GM19463 (cell line): ENCODE data around the gene CADPS2.

Experiments used
- ATAC-seq: cut with Tn5 transposase; IDR thresholded peaks from one replicate; pipeline ENCODE4 v1.9.1; 2021; ENCODE audit warnings: mild to moderate bottlenecking, moderate library complexity; ENCODE audit not compliant: unreplicated experiment

The CADPS2 gene

GRCh38 chr7:122544463-122544862 is 341.8 kb downstream of the CADPS2 start:
- ATAC-seq = peak; percentile 90

DNA sequence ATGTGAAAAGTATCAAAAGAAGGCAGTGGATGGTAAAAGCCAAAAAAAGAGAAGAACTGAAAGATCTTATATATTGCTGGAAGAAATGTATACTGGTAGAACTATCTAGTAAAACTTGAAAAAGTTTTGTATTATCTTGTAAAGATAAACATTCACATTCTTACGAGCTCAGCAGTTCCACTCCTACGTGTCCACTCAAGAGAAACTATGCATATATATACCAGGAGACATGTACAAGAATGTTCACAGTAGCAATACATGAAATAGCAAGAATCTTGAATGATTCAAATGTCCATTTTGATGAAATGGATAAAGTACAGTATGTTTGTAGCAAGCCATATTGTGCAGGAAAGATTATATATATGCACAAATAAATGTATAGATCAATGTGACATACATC is 342.4 kb downstream of the CADPS2 start:
- no peak for ATAC-seq

DNA sequence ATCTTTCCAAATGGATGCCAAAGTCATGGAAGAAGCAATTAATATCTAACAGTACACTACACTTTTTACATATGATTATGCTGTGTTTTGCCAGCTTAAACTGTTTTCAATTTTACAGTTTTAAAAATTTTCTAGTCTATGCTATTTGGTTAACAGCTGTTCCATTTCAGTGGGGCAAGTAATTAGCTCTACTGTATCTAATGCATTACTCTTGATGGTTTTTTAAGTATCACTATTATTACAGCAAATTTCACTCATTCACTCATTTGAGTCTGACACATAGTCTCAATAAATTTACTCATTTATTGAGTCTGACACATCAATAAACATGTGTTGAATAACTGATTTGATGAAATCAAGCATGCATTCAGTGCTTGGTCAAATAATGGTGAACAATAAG is 343.1 kb downstream of the CADPS2 start:
- no peak for ATAC-seq

DNA sequence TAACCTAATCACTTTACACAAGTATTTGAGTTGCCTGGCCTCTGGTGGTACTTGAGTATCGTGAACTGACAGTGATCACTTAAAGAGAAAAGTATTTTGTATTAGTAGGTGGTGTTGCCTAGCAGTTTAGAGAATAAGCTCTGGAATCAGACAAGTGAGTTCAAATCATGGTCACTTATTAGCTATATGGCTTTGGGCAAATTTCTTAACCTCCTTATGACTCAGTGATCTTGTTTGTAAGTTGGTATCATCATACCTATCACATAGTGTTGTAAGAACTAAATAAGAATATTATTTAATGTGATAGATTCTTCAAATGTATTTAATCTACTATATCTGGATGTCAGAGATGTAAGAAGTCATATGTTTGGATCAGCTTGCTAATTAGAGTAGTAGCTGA is 351.2 kb downstream of the CADPS2 start:
- ATAC-seq = no peak

GRCh38 chr7:122532406-122533269 is 353.6 kb downstream of the CADPS2 start:
- no peak for ATAC-seq

DNA sequence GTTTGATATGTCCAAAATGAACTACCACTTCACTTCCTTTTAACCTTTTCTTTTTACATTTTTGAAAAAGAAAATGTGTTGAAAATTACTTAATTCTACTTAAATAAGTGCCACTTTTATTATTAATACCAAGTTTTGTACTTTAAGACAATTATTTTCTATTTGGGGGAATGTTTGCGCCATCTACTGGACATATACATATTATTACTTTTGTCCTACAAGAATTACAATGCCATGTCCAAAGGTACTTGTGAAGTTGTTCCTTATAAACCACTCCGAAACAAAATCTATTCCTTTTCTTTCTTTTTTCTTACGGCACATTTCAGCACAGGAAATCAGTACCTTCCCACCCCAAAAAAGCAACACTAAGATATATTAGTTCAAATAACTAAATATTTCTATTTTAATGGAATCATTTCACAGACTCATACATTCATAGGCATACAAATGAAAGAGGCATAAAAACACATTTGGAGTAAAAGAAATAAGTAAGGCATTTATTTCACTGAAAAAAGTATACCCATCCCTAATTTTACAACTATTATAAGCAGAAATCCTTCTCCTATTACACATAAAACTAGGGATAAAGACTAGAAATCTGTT is 357.3 kb downstream of the CADPS2 start:
- ATAC-seq = no peak

- no peak for ATAC-seq
Measured at GRCh38 chr7:122525355-122525754, 360.9 kb downstream of the CADPS2 start.

DNA sequence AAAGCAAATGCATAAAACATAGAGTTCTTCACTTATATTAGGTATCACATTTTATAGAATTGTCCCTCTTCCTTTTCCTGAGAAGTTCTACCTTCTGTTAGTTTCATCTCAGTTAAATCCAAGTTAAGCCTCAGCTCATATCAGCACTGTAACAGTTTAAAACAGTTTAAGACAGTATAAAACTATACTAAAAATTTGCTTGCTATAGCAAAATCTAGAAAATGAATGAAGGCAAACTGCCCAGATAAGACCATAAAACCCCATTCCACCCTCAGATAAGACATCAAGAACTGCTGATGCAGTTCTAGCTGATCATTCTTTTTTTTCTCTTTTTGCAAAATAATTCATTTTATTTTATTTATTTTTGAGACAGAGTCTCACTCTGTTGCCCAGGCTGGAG is 364.5 kb downstream of the CADPS2 start:
- no peak for ATAC-seq

- ATAC-seq = no peak
Measured at GRCh38 chr7:122520971-122521555, 365.2 kb downstream of the CADPS2 start.

DNA sequence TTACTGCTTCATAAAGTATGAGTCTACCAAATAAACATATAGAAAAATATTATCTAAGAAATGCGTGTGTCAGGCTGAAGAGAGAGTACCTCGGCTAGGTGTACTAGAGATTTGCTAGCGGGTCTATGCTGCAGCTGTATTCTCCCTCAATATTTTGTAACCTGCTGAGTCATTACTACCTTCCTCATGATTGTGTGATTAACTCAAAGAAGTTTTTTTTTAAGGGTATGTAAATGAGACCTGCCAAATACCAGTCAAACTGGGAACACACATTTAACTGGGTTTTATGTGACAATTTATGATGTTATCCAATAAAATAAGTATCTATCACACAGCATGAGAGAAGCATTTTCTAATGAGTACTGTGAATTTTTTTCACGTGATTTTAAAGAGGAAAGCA is 367.8 kb downstream of the CADPS2 start:
- ATAC-seq = no peak

- ATAC-seq = no peak
Measured at GRCh38 chr7:122517576-122517975, 368.7 kb downstream of the CADPS2 start.

DNA sequence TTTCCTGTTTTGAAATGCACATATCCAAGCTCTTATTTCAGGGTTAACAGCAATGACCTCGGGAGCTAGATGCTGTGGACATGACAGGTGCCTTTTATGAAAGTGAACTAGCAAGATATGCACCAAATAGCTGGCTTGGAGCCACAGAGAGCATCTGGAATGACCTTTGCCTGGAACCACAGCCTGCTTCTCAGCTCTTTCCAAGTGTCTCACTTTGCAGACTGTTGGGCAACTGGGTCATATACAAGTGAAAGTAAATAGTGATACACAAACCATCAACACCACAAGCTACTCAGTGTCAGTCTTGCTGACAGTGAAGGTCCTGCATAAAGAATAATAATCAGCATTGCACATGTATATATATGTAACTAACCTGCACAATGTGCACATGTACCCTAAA is 370.9 kb downstream of the CADPS2 start:
- ATAC-seq = no peak

DNA sequence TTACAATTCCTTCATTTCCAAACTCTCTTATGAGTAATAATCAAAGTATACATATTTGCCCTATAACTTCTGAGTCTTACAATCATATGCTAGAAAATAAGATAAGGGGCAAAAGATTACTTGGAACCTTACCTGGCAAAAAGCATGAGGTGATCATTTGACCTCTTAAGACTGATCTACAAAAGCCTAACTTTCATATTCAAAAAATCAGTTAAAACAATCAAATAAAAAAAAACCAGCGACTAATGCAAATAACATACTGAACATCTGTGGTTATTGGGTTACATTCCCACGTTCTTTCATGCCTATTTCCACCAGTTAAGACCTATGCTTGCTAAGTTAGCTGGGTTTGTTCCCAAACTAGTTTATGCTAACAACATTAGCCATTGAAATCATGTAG is 375.0 kb downstream of the CADPS2 start:
- no peak for ATAC-seq

- no peak for ATAC-seq
Measured at GRCh38 chr7:122507591-122507990, 378.7 kb downstream of the CADPS2 start.

DNA sequence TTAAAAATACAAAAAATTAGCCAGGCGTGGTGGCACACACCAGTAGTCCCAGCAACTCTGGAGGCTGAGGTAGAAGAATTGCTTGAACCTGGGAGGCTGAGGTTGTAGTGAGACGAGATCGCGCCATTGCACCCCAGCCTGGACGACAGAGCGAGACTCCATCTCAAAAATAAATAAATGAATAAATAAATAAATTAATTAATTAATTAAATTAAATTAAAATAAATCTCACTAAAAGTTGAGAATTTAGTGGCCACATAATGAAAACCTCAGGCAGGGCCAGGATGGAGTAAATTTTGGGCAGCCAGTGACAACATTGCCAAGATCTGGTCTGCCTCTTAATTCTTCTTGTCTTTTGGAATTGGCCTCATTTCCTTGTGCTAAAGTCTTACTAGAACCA is 394.3 kb downstream of the CADPS2 start:
- no peak for ATAC-seq

DNA sequence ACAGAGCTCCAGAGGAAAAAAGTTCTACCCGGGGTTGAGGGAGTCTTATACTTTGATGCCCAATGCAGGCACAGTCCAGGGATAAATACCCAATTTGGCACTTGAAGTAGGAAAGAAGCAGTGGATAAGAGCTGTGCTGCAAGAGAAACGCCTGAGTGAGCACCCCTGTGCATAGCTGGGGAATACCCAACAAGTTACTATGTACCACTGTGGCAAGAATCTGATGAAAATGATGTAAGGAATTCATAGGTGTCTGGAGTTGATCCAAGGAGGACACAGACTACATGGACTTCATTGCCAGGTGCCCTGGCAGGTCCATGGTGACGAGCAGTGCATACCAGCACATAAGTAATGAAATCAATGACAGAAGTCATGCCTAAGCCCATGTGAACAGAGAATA is 398.0 kb downstream of the CADPS2 start:
- no peak for ATAC-seq

DNA sequence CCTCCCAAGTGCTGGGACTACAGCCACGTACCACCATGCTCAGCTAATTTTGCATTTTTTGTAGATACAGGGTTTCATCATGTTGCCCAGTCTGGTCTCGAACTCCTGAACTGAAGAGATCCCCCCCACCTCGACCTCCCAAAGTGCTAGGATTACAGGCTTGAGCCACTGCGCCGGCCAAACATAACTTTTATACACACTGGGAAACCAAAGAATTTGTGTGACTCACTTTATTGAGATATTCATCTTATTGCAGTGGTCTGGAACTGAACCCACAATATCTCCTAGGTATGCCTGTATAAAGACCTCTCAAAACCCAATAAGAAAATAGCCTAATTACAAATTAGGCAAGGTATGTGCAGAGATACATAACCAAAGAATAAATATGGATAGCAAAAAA is 399.1 kb downstream of the CADPS2 start:
- no peak for ATAC-seq

- no peak for ATAC-seq
Measured at GRCh38 chr7:122485856-122486255, 400.4 kb downstream of the CADPS2 start.

GRCh38 chr7:122482212-122482611 is 404.0 kb downstream of the CADPS2 start:
- no peak for ATAC-seq

DNA sequence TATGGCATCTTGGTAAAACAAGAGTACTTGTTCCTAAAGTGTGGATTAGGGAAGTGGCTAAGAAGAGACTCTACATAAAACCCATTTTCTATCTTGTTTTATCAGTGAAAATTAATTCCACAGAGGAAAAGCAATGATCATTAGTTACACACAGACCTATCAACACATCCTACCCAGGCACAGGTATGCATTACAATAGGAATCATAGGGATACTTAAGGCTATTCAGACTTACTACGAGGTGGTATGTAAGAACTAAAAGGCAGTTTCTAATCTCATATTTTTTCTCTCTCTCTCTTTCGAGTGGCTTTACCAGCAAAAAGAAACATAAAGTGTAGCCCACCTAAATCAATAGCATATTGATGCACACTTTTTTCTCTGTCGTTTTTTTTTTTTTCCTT is 415.4 kb downstream of the CADPS2 start:
- no peak for ATAC-seq

DNA sequence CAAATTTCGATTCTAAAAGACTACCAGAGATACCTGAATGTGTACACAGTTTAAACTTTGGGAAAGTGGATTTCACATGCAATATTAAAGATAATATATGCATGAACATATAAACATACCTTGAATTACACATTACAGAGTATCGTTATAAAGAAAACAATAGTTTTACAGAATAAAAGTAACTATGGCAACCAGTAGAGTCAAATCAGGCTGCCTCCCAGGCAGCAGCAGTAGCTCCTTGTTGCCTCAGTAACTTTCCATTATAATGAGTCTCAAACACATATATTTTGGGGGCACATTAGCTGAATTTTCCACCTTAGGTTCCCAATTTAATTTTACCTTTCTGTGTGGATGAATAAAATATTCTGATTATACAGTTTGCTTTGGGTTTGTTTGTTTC is 417.3 kb downstream of the CADPS2 start:
- ATAC-seq = no peak
